ENCODE results near the gene CMSS1.

- TF ChIP-seq ZFP3 (CRISPR knock-in tag; IDR thresholded peaks at IDR 0.05) (no peak), ISL1 (CRISPR knock-in tag; IDR thresholded peaks at IDR 0.05) (no peak), SNAI2 (CRISPR knock-in tag; IDR thresholded peaks at IDR 0.05) (no peak), ZC3H10 (CRISPR knock-in tag; IDR thresholded peaks at IDR 0.05) (no peak), ZNF8 (CRISPR knock-in tag; IDR thresholded peaks at IDR 0.05) (no peak), TCF4 (CRISPR knock-in tag; IDR thresholded peaks at IDR 0.05; ENCODE audit: borderline replicate concordance) (no peak)
- TF ChIP-seq, protein P1, sequence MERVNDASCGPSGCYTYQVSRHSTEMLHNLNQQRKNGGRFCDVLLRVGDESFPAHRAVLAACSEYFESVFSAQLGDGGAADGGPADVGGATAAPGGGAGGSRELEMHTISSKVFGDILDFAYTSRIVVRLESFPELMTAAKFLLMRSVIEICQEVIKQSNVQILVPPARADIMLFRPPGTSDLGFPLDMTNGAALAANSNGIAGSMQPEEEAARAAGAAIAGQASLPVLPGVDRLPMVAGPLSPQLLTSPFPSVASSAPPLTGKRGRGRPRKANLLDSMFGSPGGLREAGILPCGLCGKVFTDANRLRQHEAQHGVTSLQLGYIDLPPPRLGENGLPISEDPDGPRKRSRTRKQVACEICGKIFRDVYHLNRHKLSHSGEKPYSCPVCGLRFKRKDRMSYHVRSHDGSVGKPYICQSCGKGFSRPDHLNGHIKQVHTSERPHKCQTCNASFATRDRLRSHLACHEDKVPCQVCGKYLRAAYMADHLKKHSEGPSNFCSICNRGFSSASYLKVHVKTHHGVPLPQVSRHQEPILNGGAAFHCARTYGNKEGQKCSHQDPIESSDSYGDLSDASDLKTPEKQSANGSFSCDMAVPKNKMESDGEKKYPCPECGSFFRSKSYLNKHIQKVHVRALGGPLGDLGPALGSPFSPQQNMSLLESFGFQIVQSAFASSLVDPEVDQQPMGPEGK (CRISPR knock-in tag; IDR thresholded peaks at IDR 0.05; ENCODE audit: borderline replicate concordance), result no peak
Measured at GRCh38 chr3:99781761-99782160, 35.9 kb upstream of the CMSS1 start.

Data from SK-N-SH treated with all-trans-retinoic acid at 6 μM for 48 hours (cell line).